HepG2 (cell line): ENCODE measurements around the gene PA2G4. TPM values are rescaled to one million over a fixed set of nuclear protein-coding genes. Genes with fewer than 3 reads are reported as not detected.

Experiments used
- ARNT2 ChIP-seq: sonication (generic); formaldehyde crosslinking; IDR thresholded peaks from 2 replicates; pipeline ENCODE4 v1.8.0; 2022; ENCODE audit warnings: mild to moderate bottlenecking, low read depth, missing genetic modification reagents, moderate library complexity
- ATF5 ChIP-seq: sonication (generic); formaldehyde crosslinking; IDR thresholded peaks from 2 replicates; pipeline ENCODE4 v1.4.0; 2020; ENCODE audit warnings: mild to moderate bottlenecking, low read depth, missing genetic modification reagents
- CENPBD1 ChIP-seq: sonication (generic); formaldehyde crosslinking; IDR thresholded peaks from 2 replicates; pipeline ENCODE4 v1.8.0; 2022; ENCODE audit warnings: missing genetic modification reagents, low read depth, mild to moderate bottlenecking, borderline replicate concordance
- ELK4 ChIP-seq: sonication (generic); formaldehyde crosslinking; IDR thresholded peaks from 2 replicates; pipeline ENCODE4 v1.9.0; 2021; ENCODE audit warnings: missing genetic modification reagents, borderline replicate concordance
- KLF6 ChIP-seq: IDR thresholded peaks from 2 replicates; pipeline ENCODE4 v1.8.0; 2016; ENCODE audit warnings: missing biosample characterization, missing genetic modification reagents
- MAX ChIP-seq: IDR thresholded peaks from 2 replicates; pipeline ENCODE4 v1.6.1; 2012; ENCODE audit warnings: inconsistent platforms
- MLLT10 ChIP-seq: sonication (generic); formaldehyde crosslinking; IDR thresholded peaks from 2 replicates; pipeline ENCODE4 v1.4.0; 2020; ENCODE audit warnings: missing genetic modification reagents
- PLRG1 ChIP-seq: fragments of 450-650 bp; conservative IDR thresholded peaks from 2 replicates; pipeline ENCODE4 v1.6.1; 2016
- SIN3B ChIP-seq: fragments of 150-350 bp; IDR thresholded peaks from 2 replicates; pipeline ENCODE4 v1.6.1; 2014; ENCODE audit warnings: low read length
- SPEN ChIP-seq: sonication (generic); formaldehyde crosslinking; IDR thresholded peaks from 2 replicates; pipeline ENCODE4 v1.5.1; 2020; ENCODE audit warnings: low read depth, mild to moderate bottlenecking, missing genetic modification reagents
- STAT5B ChIP-seq: sonication (generic); formaldehyde crosslinking; IDR thresholded peaks from 2 replicates; pipeline ENCODE4 v1.4.0; 2020; ENCODE audit warnings: missing genetic modification reagents
- THAP11 ChIP-seq: IDR thresholded peaks from 2 replicates; pipeline ENCODE4 v1.6.1; 2016; ENCODE audit warnings: missing biosample characterization, missing genetic modification reagents
- ZBTB44 ChIP-seq: sonication (generic); formaldehyde crosslinking; IDR thresholded peaks from 2 replicates; pipeline ENCODE4 v1.4.0; 2020; ENCODE audit warnings: missing genetic modification reagents
- ZFAT ChIP-seq: sonication (generic); formaldehyde crosslinking; conservative IDR thresholded peaks from 2 replicates; pipeline ENCODE4 v1.8.1; 2023; ENCODE audit warnings: missing genetic modification reagents, inconsistent platforms
- ZFP91 ChIP-seq: sonication (generic); formaldehyde crosslinking; IDR thresholded peaks from 2 replicates; pipeline ENCODE4 v1.9.0; 2022; ENCODE audit warnings: missing genetic modification reagents, mild to moderate bottlenecking, borderline replicate concordance
- ZNF18 ChIP-seq: sonication (generic); formaldehyde crosslinking; IDR thresholded peaks from 2 replicates; pipeline ENCODE4 v1.8.0; 2022; ENCODE audit warnings: mild to moderate bottlenecking, missing genetic modification reagents; ENCODE audit not compliant: insufficient replicate concordance
- ZNF275 ChIP-seq: sonication (generic); formaldehyde crosslinking; IDR thresholded peaks from 2 replicates; pipeline ENCODE4 v1.8.0; 2022; ENCODE audit warnings: missing genetic modification reagents, mild to moderate bottlenecking, inconsistent platforms, borderline replicate concordance
- ZNF468 ChIP-seq: sonication (generic); formaldehyde crosslinking; IDR thresholded peaks from 2 replicates; pipeline ENCODE4 v1.8.0; 2022; ENCODE audit warnings: mild to moderate bottlenecking, moderate library complexity, missing genetic modification reagents
- ZNF558 ChIP-seq: sonication (generic); formaldehyde crosslinking; IDR thresholded peaks from 2 replicates; pipeline ENCODE4 v1.9.0; 2022; ENCODE audit warnings: mild to moderate bottlenecking, missing genetic modification reagents, borderline replicate concordance
- ZSCAN29 ChIP-seq: sonication (generic); formaldehyde crosslinking; conservative IDR thresholded peaks from 2 replicates; pipeline ENCODE4 v1.4.0; 2020; ENCODE audit warnings: mild to moderate bottlenecking, missing genetic modification reagents
- polyA plus RNA-seq, 8 experiments: library from polyadenylated mRNA; depleted of rRNA in 3 of 8; stranded (reverse) in 7 of 8; unstranded in 1 of 8; fragments of >200 nt; fragmentation: Illumina TruSeq in 4 of 8; extraction: Trizol in 4 of 8; gene quantifications; 2 replicates each; pipeline versions ENCODE4 v1.2.1 to v1.2.3, GENCODE V29; 2011 to 2016; ENCODE audit warnings: low read depth in 4 of 8, missing spikeins in 1 of 8, mixed read lengths in 1 of 8; ENCODE audit not compliant: insufficient read depth in 1 of 8
- total RNA-seq, 5 experiments: library from RNA; depleted of rRNA; stranded (reverse); fragments of >200 nt; fragmentation: Illumina TruSeq; extraction: Trizol; gene quantifications; 2 replicates each; pipeline ENCODE4 v1.2.3, GENCODE V29; 2016; ENCODE audit warnings: low read depth in 1 of 5

Gene PA2G4
- total and polyA plus RNA-seq, 2 of the 13 experiments (the other 11 are each of a cell fraction or from before 2014, with no cell fraction given): 147 to 240 TPM

- 0 out of 2 replicates have a peak, but pooled peaks have one; percentile 47 for TF ChIP-seq ZNF275
- no peak for TF ChIP-seq ATF5 (CRISPR knock-in tag)
- TF ChIP-seq SIN3B: no peak
- TF ChIP-seq ZNF468 (CRISPR knock-in tag): no peak
- TF ChIP-seq ZFAT: no peak
- no peak for TF ChIP-seq MLLT10 (CRISPR knock-in tag)
- peak; percentile 57; the same call in 1 of the 2 replicates for TF ChIP-seq SPEN (CRISPR knock-in tag)
- TF ChIP-seq STAT5B (CRISPR knock-in tag): no peak
- TF ChIP-seq ARNT2: no peak
- no peak for TF ChIP-seq ZSCAN29 (CRISPR knock-in tag)
- TF ChIP-seq CENPBD1 (CRISPR knock-in tag): no peak
- TF ChIP-seq ZNF18 (CRISPR knock-in tag): no peak
- no peak for TF ChIP-seq ELK4 (CRISPR knock-in tag)
- peak; percentile 73 for TF ChIP-seq ZFP91 (CRISPR knock-in tag)
- TF ChIP-seq KLF6 (CRISPR knock-in tag): no peak
- TF ChIP-seq THAP11 (CRISPR knock-in tag): peak; percentile 97
- no peak for TF ChIP-seq PLRG1
- peak; percentile 47; the same call in 1 of the 2 replicates for TF ChIP-seq MAX
- TF ChIP-seq ZBTB44 (CRISPR knock-in tag): no peak
- no peak for TF ChIP-seq ZNF558
These were observed 47.9 kb downstream of the PA2G4 start, which contains the start of gene MYL6B (continued) for GRCh38 chr12:56152132-56152755.
